ENCODE results near the gene CALCB. TPM values are rescaled to one million over a fixed set of nuclear protein-coding genes. Genes with fewer than 3 reads are reported as not detected.

Gene CALCB
- total and polyA plus RNA-seq, 2 of the 8 experiments (the other 6 are each of a cell fraction or from before 2014, with no cell fraction given) = 3.7 to 4.2 TPM

DNA sequence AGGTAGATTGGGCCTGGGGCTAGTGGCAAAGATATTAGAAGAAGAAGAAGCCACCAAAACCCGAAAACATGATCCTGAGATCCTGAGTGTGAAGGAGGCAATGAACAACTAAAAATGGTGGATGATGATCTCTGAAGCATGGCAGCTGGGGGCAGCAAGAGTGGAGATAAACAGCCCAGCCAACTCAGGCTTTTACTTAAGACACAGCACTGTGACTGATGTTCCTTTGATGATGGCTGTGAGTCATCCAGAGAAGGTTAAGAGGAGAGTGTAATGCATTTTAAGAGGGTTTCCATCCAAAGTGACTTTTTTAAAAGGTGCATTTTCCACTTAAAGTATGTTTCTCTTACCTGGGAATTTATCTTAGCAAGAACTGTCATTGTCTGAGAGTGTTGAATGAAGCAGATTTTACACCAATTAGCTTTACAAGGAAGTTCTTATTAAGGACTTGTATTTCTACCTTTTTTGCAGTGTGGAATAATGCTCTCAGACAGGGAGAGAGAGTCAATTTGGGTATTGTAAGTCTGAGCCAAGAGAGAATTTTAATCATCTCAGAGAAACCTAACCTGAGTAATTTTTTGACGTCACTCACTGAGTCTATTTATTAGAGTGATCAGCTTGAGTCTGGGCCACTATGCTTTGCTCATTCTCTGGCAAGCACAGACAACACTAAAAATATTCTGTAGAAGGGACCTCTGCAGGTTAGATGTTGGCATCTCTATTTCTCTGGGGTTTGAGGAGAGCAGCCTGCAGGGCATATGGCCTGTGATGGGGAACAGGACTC is 14.1 kb upstream of the CALCB start:
- Histone ChIP-seq H2BK15ac (ENCODE audit: low read length) (no peak overlapping the region), H3K27ac (ENCODE audit: low read depth, low read length) (no peak overlapping the region), H3K4ac (replicated peaks; ENCODE audit: insufficient read length, low read depth, low read length) (no peak overlapping the region), H3K23me2 (ENCODE audit: low read depth, low read length) (peaks cover 1% of the 10 kb centered on the region; the same call in 1 of the 2 replicates), H4K20me1 (replicated peaks in 1 of 2; ENCODE audit: control insufficient read depth in 1 of 2, insufficient read depth in 2 of 2, low read length in 2 of 2) (no peaks in the 10 kb centered on the region), H2BK120ac (replicated peaks; ENCODE audit: low read depth, low read length) (no peak overlapping the region), H2AFZ (ENCODE audit: low read length) (no peak overlapping the region), H4K91ac (replicated peaks; ENCODE audit: insufficient read length, low read length) (no peak overlapping the region), H2AK5ac (ENCODE audit: low read depth, low read length) (no peak overlapping the region), H4K8ac (ENCODE audit: extremely low read depth, insufficient read depth, low read length) (no peak overlapping the region), H3K9ac (replicated peaks in 1 of 4; ENCODE audit: extremely low read depth in 1 of 4, low read depth in 3 of 4, low read length in 3 of 4) (no peak overlapping the region), H3K4me1 (replicated peaks in 1 of 4; ENCODE audit: control insufficient read depth in 3 of 4, insufficient read depth in 4 of 4, low read length in 3 of 4) (no peaks in the 10 kb centered on the region), H3K18ac (ENCODE audit: extremely low read depth, low read length) (no peak overlapping the region), H3K36me3 (ENCODE audit: control insufficient read depth in 2 of 4, insufficient read depth in 4 of 4, low read length in 3 of 4) (peaks cover 0 to 4% (median 0%) of the 10 kb centered on the region in 4 experiments; a peak in 2 of 8 replicates), H3K9me3 (ENCODE audit: insufficient read depth in 2 of 2, low read depth in 1 of 2, low read length in 1 of 2) (no peaks in the 10 kb centered on the region), H3K4me3 (ENCODE audit: extremely low read depth in 1 of 4, insufficient read depth in 2 of 4, low read depth in 3 of 4, low read length in 4 of 4) (no peak overlapping the region), H3K79me1 (ENCODE audit: low read depth, low read length) (no peaks in the 10 kb centered on the region), H2BK20ac (ENCODE audit: low read length) (no peak overlapping the region), H2BK5ac (ENCODE audit: low read depth, low read length) (no peak overlapping the region), H3K27me3 (replicated peaks in 1 of 4; ENCODE audit: control insufficient read depth in 3 of 4, extremely low read depth in 1 of 4, insufficient read depth in 3 of 4, low read length in 3 of 4) (no peaks in the 10 kb centered on the region), H2BK12ac (ENCODE audit: low read depth, low read length) (no peak overlapping the region), H4K5ac (ENCODE audit: insufficient read length, low read depth, low read length) (no peak overlapping the region), H3K23ac (ENCODE audit: insufficient read length) (no peak overlapping the region), H3K4me2 (ENCODE audit: insufficient read depth in 1 of 2, low read depth in 2 of 2, low read length in 2 of 2) (no peak overlapping the region), H3K14ac (ENCODE audit: insufficient read length) (no peak overlapping the region), H3K56ac (replicated peaks; ENCODE audit: insufficient read length, low read depth, low read length) (no peak overlapping the region), H3K79me2 (ENCODE audit: control insufficient read depth in 1 of 2, insufficient read depth in 2 of 2, low read length in 2 of 2) (no peaks in the 10 kb centered on the region)
- FAIRE-seq (no peak), DNase-seq (ENCODE audit: low read depth in 1 of 2, low spot score in 2 of 2) (no peak)
- CTCF ChIA-PET (ENCODE audit: partially characterized antibody) = interaction anchor here (1.0 to 3.5 kb wide), 4 partner anchors 15 to 53 kb away, joined by 3 to 22 read pairs (median 4); partner anchors contain the start of gene CALCB
- WGBS, 2 experiments (ENCODE audit: extremely low coverage in 1 of 2, insufficient coverage in 1 of 2, insufficient read length in 1 of 2, insufficient replicate concordance in 2 of 2, low coverage in 1 of 2, low lambda C conversion rate in 2 of 2, missing lambda C conversion rate in 1 of 2) = 82% methylated on average over 2 of the region's 2 CpGs; no CpG with 5 or more reads in 1 of the 2 experiments
- POLR2A ChIA-PET (ENCODE audit: partially characterized antibody) = no interaction called here
- TF ChIP-seq SAP30 (IDR thresholded peaks at IDR 0.05; ENCODE audit: insufficient read depth, insufficient replicate concordance, low read length) (no peak), BACH1 (IDR thresholded peaks at IDR 0.05; ENCODE audit: low read length) (no peak), BCL11A (IDR thresholded peaks at IDR 0.05; ENCODE audit: low read depth in 2 of 2, low read length in 2 of 2) (no peak), NRF1 (IDR thresholded peaks at IDR 0.05; ENCODE audit: low read depth, low read length) (no peak), EZH2 (IDR thresholded peaks at IDR 0.05; ENCODE audit: low read depth, low read length, severe bottlenecking) (no peak), TAF1 (IDR thresholded peaks at IDR 0.05; ENCODE audit: low read depth, low read length) (no peak), EP300 (IDR thresholded peaks at IDR 0.05; ENCODE audit: borderline replicate concordance in 1 of 2, low read depth in 2 of 2, low read length in 2 of 2) (no peak), SUZ12 (IDR thresholded peaks at IDR 0.05; ENCODE audit: low read length) (no peak), POLR2AphosphoS5 (IDR thresholded peaks at IDR 0.05; ENCODE audit: low read depth, low read length) (no peak), ATF3 (IDR thresholded peaks at IDR 0.05; ENCODE audit: insufficient read depth, low read depth, low read length) (no peak)
- TF ChIP-seq, protein P1, sequence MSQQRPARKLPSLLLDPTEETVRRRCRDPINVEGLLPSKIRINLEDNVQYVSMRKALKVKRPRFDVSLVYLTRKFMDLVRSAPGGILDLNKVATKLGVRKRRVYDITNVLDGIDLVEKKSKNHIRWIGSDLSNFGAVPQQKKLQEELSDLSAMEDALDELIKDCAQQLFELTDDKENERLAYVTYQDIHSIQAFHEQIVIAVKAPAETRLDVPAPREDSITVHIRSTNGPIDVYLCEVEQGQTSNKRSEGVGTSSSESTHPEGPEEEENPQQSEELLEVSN (IDR thresholded peaks at IDR 0.05) = no peak
